MM.1S (cell line): ENCODE results near the gene GGNBP2.
"Not testable (repeated sequence)": the region's sequence is repeated elsewhere in the genome, so short reads cannot be mapped to it uniquely, and the experiment has no call there.

Source experiments
- EZH2 ChIP-seq: fragments of 300-600 bp; sonication (generic); optimal IDR thresholded peaks from 2 replicates; pipeline ENCODE3; 2017; ENCODE audit warnings: low read depth, mild to moderate bottlenecking, antibody characterized with exemption, low read length, mixed read lengths
- TF ChIP-seq, protein P1 (sequence below): fragments of 300-600 bp; sonication (generic); IDR thresholded peaks from 2 replicates; pipeline ENCODE4 v1.5.1; 2016; ENCODE audit warnings: antibody characterized with exemption, low read length, mixed read lengths

DNA sequence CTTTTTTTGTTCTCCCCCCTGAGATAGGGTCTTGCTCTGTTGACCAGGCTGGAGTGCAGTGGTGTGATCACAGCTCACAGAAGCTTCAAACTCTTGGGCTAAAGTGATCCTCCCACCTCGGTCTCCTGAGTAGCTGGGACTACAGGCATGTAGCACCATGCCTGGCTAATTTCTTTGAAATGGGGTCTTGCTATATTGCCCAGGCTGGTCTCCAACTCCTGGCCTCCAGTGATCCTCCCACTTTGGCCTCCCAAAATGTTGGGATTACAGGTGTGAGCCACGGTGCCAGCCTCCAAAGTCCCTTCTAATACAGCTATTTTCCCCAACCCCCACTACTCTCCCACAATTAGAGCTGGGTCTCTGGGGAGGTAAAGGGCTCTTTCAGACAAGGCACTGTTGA lies 36.3 kb upstream of the GGNBP2 start:
- TF ChIP-seq, protein P1, sequence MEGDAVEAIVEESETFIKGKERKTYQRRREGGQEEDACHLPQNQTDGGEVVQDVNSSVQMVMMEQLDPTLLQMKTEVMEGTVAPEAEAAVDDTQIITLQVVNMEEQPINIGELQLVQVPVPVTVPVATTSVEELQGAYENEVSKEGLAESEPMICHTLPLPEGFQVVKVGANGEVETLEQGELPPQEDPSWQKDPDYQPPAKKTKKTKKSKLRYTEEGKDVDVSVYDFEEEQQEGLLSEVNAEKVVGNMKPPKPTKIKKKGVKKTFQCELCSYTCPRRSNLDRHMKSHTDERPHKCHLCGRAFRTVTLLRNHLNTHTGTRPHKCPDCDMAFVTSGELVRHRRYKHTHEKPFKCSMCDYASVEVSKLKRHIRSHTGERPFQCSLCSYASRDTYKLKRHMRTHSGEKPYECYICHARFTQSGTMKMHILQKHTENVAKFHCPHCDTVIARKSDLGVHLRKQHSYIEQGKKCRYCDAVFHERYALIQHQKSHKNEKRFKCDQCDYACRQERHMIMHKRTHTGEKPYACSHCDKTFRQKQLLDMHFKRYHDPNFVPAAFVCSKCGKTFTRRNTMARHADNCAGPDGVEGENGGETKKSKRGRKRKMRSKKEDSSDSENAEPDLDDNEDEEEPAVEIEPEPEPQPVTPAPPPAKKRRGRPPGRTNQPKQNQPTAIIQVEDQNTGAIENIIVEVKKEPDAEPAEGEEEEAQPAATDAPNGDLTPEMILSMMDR, result not testable (repeated sequence)
- TF ChIP-seq EZH2, result not testable (repeated sequence)
